Measurements from ENCODE around the gene MAD1L1. TPM values are rescaled to one million over a fixed set of nuclear protein-coding genes. Genes with fewer than 3 reads are reported as not detected.
"Not testable (repeated sequence)": the region's sequence is repeated elsewhere in the genome, so short reads cannot be mapped to it uniquely, and the experiment has no call there.

Gene MAD1L1
- total and polyA plus RNA-seq, 4 donors, result 43.0 to 54.9 (median 49.9) TPM

DNA sequence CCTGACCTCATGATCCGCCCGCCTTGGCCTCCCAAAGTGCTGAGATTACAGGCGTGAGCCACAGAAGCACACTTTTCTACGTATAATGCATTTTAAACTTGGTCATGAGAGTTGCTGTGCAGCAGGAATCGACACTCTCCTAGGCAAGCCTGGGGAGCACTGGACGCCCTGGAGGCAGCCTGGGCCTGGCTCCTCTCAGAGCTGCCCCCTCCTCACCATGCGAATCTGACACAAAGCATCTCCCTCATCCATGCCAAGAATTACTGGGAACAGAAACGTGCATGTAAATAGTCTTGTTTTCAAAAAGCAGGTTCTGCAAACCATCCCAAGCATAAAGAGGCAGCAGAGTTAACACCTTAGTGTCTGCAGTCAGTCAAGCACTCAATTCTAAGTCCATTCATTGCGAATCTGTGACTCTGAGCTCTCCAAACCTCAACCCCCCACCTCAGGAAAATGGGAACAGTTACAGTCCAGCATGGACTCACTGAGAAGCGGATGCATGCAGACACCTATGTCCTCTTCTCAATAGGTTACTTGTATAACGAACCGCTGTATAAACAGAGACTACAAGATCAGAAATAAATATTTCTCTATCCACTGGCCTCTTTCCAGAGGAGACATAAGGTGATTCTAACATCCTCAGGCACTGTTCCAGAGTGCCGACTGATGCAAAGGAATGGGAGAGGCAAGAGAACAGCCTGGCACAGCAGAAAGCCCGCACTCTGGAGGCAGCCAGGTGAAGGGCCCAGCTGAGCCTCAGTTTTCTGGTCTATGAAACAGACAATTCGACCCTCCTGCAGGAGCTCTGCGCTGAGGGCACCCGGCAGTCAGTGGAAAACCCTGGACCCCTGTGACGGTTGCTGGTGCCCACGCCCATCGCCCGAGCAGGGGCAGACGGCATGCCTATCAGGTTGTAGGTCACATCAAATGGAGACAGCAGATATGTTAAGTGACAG lies 68.9 kb downstream of the MAD1L1 start:
- H3K27me3 ChIP-seq (ENCODE audit: control insufficient read depth in 3 of 3, insufficient read depth in 3 of 3, low read length in 2 of 3), result no peaks in the 10 kb centered on the region
- H3K4me1 ChIP-seq (ENCODE audit: control insufficient read depth in 5 of 5, insufficient read depth in 5 of 5, low read length in 5 of 5), result peaks cover 0 to 29% (median 2%) of the 10 kb centered on the region in 5 donors
- no peak overlapping the region for H3K27ac ChIP-seq (ENCODE audit: low read depth in 1 of 2, low read length in 1 of 2)
- 90% methylated on average over 22 of the region's 22 CpGs for WGBS, 2 donors
- H3K4me3 ChIP-seq, result no peak overlapping the region
- ATAC-seq (ENCODE audit: insufficient read depth, low FRiP score) (no peak), DNase-seq (peak in 1 of 3 donors; percentile 38)
- no peaks in the 10 kb centered on the region for H3K9me3 ChIP-seq (ENCODE audit: control insufficient read depth in 4 of 4, insufficient read depth in 3 of 4, low read length in 3 of 4)
- no peak overlapping the region for H3K9ac ChIP-seq (ENCODE audit: insufficient read depth in 1 of 2, low read length in 2 of 2)
- TF ChIP-seq, protein P1, sequence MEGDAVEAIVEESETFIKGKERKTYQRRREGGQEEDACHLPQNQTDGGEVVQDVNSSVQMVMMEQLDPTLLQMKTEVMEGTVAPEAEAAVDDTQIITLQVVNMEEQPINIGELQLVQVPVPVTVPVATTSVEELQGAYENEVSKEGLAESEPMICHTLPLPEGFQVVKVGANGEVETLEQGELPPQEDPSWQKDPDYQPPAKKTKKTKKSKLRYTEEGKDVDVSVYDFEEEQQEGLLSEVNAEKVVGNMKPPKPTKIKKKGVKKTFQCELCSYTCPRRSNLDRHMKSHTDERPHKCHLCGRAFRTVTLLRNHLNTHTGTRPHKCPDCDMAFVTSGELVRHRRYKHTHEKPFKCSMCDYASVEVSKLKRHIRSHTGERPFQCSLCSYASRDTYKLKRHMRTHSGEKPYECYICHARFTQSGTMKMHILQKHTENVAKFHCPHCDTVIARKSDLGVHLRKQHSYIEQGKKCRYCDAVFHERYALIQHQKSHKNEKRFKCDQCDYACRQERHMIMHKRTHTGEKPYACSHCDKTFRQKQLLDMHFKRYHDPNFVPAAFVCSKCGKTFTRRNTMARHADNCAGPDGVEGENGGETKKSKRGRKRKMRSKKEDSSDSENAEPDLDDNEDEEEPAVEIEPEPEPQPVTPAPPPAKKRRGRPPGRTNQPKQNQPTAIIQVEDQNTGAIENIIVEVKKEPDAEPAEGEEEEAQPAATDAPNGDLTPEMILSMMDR (IDR thresholded peaks at IDR 0.05; ENCODE audit: control extremely low read depth, extremely low read depth), result no peak
- peaks cover 0 to 9% (median 5%) of the 10 kb centered on the region in 4 donors for H3K36me3 ChIP-seq (ENCODE audit: control insufficient read depth in 4 of 4, insufficient read depth in 4 of 4, low read length in 4 of 4)

DNA sequence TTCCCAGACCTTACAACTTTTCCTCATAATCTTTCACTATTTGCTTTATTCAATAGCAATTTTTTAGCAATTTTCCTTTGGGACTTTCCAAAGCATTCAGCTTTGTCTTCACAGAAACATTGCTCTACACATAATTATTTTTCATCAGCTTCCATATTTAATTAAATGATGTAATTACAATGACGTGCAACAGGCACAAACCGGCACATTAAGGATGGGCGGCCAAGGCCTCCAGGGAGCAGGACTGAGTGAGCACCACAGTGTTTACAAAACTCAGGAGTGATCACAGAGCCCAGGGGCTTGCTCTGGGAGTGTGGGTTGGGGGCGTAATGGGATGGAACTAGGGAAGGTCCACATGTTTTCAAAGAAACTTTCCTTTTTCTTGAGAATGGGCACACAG lies 69.8 kb downstream of the MAD1L1 start:
- H3K36me3 ChIP-seq (ENCODE audit: control insufficient read depth in 4 of 4, insufficient read depth in 4 of 4, low read length in 4 of 4), result peaks cover 0 to 5% (median under 1%) of the 10 kb centered on the region in 4 donors
- peaks cover 5 to 38% (median 6%) of the 10 kb centered on the region in 5 donors for H3K4me1 ChIP-seq (ENCODE audit: control insufficient read depth in 5 of 5, insufficient read depth in 5 of 5, low read length in 5 of 5)
- H3K9me3 ChIP-seq (ENCODE audit: control insufficient read depth in 4 of 4, insufficient read depth in 3 of 4, low read length in 3 of 4), result no peaks in the 10 kb centered on the region
- H3K27ac ChIP-seq (ENCODE audit: low read depth in 1 of 2, low read length in 1 of 2), result no peak overlapping the region
- no peak overlapping the region for H3K9ac ChIP-seq (ENCODE audit: insufficient read depth in 1 of 2, low read length in 2 of 2)
- no peak overlapping the region for H3K4me3 ChIP-seq
- ATAC-seq (ENCODE audit: insufficient read depth, low FRiP score) (no peak), DNase-seq (peak in 1 of 3 donors; percentile 19)
- WGBS, 2 donors, result 87 to 90% methylated on average over 4 of the region's 4 CpGs
- no peaks in the 10 kb centered on the region for H3K27me3 ChIP-seq (ENCODE audit: control insufficient read depth in 3 of 3, insufficient read depth in 3 of 3, low read length in 2 of 3)
- TF ChIP-seq, protein P1 (IDR thresholded peaks at IDR 0.05; ENCODE audit: control extremely low read depth, extremely low read depth), result no peak

DNA sequence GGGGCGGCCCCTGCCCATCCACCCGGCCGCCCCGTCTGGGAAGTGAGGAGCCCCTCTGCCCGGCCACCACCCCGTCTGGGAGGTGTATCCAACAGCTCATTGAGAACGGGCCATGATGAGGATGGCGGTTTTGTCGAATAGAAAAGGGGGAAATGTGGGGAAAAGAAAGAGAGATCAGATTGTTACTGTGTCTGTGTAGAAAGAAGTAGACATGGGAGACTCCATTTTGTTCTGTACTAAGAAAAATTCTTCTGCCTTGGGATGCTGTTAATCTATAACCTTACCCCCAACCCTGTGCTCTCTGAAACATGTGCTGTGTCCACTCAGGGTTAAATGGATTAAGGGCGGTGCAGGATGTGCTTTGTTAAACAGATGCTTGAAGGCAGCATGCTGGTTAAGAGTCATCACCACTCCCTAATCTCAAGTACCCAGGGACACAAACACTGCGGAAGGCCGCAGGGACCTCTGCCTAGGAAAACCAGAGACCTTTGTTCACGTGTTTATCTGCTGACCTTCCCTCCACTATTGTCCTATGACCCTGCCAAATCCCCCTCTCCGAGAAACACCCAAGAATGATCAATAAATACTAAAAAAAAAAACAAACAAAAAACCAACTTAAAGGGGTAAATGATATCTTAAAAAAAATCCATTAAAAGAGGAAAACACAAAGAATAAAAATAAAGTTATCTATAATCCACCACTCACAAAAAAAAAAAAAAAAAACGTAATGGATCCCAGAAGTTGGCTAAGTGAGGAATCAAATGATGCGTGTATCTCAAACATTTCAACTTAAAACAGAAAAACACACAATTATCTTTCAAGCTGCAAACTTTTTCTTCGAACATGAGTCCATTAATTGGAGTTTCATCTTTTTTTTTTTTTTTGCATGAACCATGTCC lies 70.5 kb downstream of the MAD1L1 start:
- not testable (repeated sequence) for DNase-seq; H3K27ac ChIP-seq (ENCODE audit: low read depth in 1 of 2, low read length in 1 of 2); H3K27me3 ChIP-seq (ENCODE audit: control insufficient read depth in 3 of 3, insufficient read depth in 3 of 3, low read length in 2 of 3); H3K4me3 ChIP-seq; H3K36me3 ChIP-seq (ENCODE audit: control insufficient read depth in 4 of 4, insufficient read depth in 4 of 4, low read length in 4 of 4); ATAC-seq (ENCODE audit: insufficient read depth, low FRiP score); H3K9ac ChIP-seq (ENCODE audit: insufficient read depth in 1 of 2, low read length in 2 of 2); H3K9me3 ChIP-seq (ENCODE audit: control insufficient read depth in 4 of 4, insufficient read depth in 3 of 4, low read length in 3 of 4)
- peaks cover 6 to 45% (median 13%) of the 10 kb centered on the region in 5 donors for H3K4me1 ChIP-seq (ENCODE audit: control insufficient read depth in 5 of 5, insufficient read depth in 5 of 5, low read length in 5 of 5)
- WGBS, 2 donors, result 74 to 86% methylated on average over 16 to 17 of the region's 17 CpGs

DNA sequence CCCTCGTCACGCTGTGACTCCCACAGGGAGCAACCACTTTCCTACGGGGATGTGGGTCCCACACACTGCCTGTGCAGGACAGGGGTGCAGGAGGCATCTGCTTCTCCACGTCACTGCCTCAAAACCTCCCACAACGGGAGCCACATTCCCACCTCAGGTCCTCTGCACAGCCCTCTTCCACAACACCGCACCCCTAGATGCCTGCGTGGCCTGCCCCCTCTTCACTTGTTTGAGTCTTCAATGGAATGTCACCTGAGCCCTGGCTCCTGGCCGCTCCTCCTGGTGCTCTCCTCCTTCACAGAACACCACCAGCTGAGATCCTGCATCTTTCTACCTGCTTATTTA lies 73.6 kb downstream of the MAD1L1 start:
- peaks cover 6 to 32% (median 14%) of the 10 kb centered on the region in 5 donors for H3K4me1 ChIP-seq (ENCODE audit: control insufficient read depth in 5 of 5, insufficient read depth in 5 of 5, low read length in 5 of 5)
- 76 to 92% methylated on average over 8 of the region's 8 CpGs for WGBS, 2 donors
- no peak overlapping the region for H3K9ac ChIP-seq (ENCODE audit: insufficient read depth in 1 of 2, low read length in 2 of 2)
- H3K36me3 ChIP-seq (ENCODE audit: control insufficient read depth in 4 of 4, insufficient read depth in 4 of 4, low read length in 4 of 4), result peaks cover 0 to 2% (median 0%) of the 10 kb centered on the region in 4 donors
- DNase-seq (no peak), ATAC-seq (ENCODE audit: insufficient read depth, low FRiP score) (no peak)
- H3K27me3 ChIP-seq (ENCODE audit: control insufficient read depth in 3 of 3, insufficient read depth in 3 of 3, low read length in 2 of 3), result peaks cover 0 to 2% (median 0%) of the 10 kb centered on the region in 3 donors
- no peaks in the 10 kb centered on the region for H3K9me3 ChIP-seq (ENCODE audit: control insufficient read depth in 4 of 4, insufficient read depth in 3 of 4, low read length in 3 of 4)
- H3K4me3 ChIP-seq, result no peak overlapping the region
- TF ChIP-seq, protein P1 (IDR thresholded peaks at IDR 0.05; ENCODE audit: control extremely low read depth, extremely low read depth), result no peak
- no peak overlapping the region for H3K27ac ChIP-seq (ENCODE audit: low read depth in 1 of 2, low read length in 1 of 2)
